Hepatocyte (in vitro differentiated cells): ENCODE results near the gene TYMS.

Source experiments
- CTCF ChIP-seq: fragments of 200-600 bp; sonication (generic); IDR thresholded peaks from 2 replicates; pipeline ENCODE4 v1.5.1; 2016; ENCODE audit warnings: antibody characterized with exemption, mild to moderate bottlenecking; ENCODE audit not compliant: poor library complexity
- EZH2 ChIP-seq: fragments of 200-600 bp; sonication (generic); IDR thresholded peaks from 2 replicates; pipeline ENCODE4 v1.6.1; 2016; ENCODE audit warnings: antibody characterized with exemption, mild to moderate bottlenecking, borderline replicate concordance

- no peak for TF ChIP-seq CTCF
- no peak for TF ChIP-seq EZH2
These were observed 38.8 kb upstream of the TYMS start for GRCh38 chr18:618618-619017.
